Neural progenitor cell (in vitro differentiated cells): ENCODE measurements around the gene ZSWIM6. TPM values are rescaled to one million over a fixed set of nuclear protein-coding genes. Genes with fewer than 3 reads are reported as not detected.

Source experiments
- DNase-seq: peaks from one replicate; pipeline ENCODE4 v3.0.0-alpha.2; 2016; ENCODE audit warnings: low spot score
- H2AFZ ChIP-seq: fragments of 200-600 bp; sonication (generic); replicated peaks from 2 replicates; pipeline ENCODE4 v1.6.1; 2016; ENCODE audit warnings: antibody characterized with exemption
- H3F3A ChIP-seq: fragments of 200-600 bp; sonication (generic); 2 replicates; pipeline ENCODE4 v1.6.1; 2016; ENCODE audit warnings: antibody characterized with exemption, low read depth
- H3K27ac ChIP-seq: fragments of 200-600 bp; sonication (generic); 2 replicates; pipeline ENCODE4 v1.5.1; 2016; ENCODE audit warnings: mild to moderate bottlenecking
- H3K27me3 ChIP-seq: fragments of 200-600 bp; sonication (generic); 2 replicates; pipeline ENCODE4 v1.6.1; 2016; ENCODE audit warnings: mild to moderate bottlenecking, moderate library complexity
- H3K36me3 ChIP-seq: fragments of 200-600 bp; sonication (generic); 2 replicates; pipeline ENCODE4 v1.5.1; 2016
- H3K4me1 ChIP-seq: fragments of 200-600 bp; sonication (generic); 2 replicates; pipeline ENCODE4 v1.6.1; 2016; ENCODE audit warnings: mixed run types
- H3K4me2 ChIP-seq: fragments of 200-600 bp; sonication (generic); 2 replicates; pipeline ENCODE4 v1.6.1; 2016
- H3K4me3 ChIP-seq: fragments of 200-600 bp; sonication (generic); 2 replicates; pipeline ENCODE4 v1.5.1; 2016
- H3K79me2 ChIP-seq: fragments of 200-600 bp; sonication (generic); 2 replicates; pipeline ENCODE4 v1.6.1; 2016; ENCODE audit warnings: low read depth
- H3K9ac ChIP-seq: fragments of 200-600 bp; sonication (generic); 2 replicates; pipeline ENCODE4 v1.6.1; 2016
- H3K9me3 ChIP-seq: fragments of 200-600 bp; sonication (generic); 2 replicates; pipeline ENCODE4 v1.5.1; 2016; ENCODE audit warnings: low read depth
- H4K20me1 ChIP-seq: fragments of 200-600 bp; sonication (generic); 2 replicates; pipeline ENCODE4 v1.6.1; 2016; ENCODE audit warnings: low read depth
- H3K27ac Mint-ChIP-seq: 3 replicates; pipeline ENCODE4 v1.8.0; 2021; ENCODE audit warnings: mixed read lengths
- H3K27me3 Mint-ChIP-seq: 2 replicates; pipeline ENCODE4 v1.8.0; 2022; ENCODE audit warnings: low read depth, mild to moderate bottlenecking, inconsistent platforms, moderate library complexity, mixed read lengths; ENCODE audit not compliant: insufficient read depth
- H3K36me3 Mint-ChIP-seq: 3 replicates; pipeline ENCODE4 v1.8.0; 2021; ENCODE audit warnings: mixed read lengths
- H3K4me1 Mint-ChIP-seq: 3 replicates; pipeline ENCODE4 v1.8.0; 2021; ENCODE audit warnings: mixed read lengths
- H3K4me3 Mint-ChIP-seq: 3 replicates; pipeline ENCODE4 v1.8.0; 2021; ENCODE audit warnings: mild to moderate bottlenecking, moderate library complexity, mixed read lengths
- H3K9me3 Mint-ChIP-seq: 3 replicates; pipeline ENCODE4 v1.8.0; 2020; ENCODE audit warnings: mixed read lengths
- CTCF ChIP-seq: fragments of 200-600 bp; sonication (generic); IDR thresholded peaks from 2 replicates; pipeline ENCODE4 v1.5.1; 2017; ENCODE audit warnings: antibody characterized with exemption, mild to moderate bottlenecking
- EZH2 ChIP-seq: fragments of 200-600 bp; sonication (generic); IDR thresholded peaks from 2 replicates; pipeline ENCODE4 v1.6.1; 2017; ENCODE audit warnings: antibody characterized with exemption, mild to moderate bottlenecking, moderate library complexity
- EZH2phosphoT487 ChIP-seq: fragments of 200-600 bp; sonication (generic); IDR thresholded peaks from 2 replicates; pipeline ENCODE4 v1.6.1; 2017; ENCODE audit warnings: antibody characterized with exemption
- total RNA-seq: library from RNA; depleted of rRNA; stranded (reverse); fragments of >200 nt; gene quantifications from 2 replicates; pipeline ENCODE4 v1.2.3, GENCODE V29; 2015; ENCODE audit warnings: low replicate concordance

ZSWIM6 gene
- total RNA-seq, 1 donor from 2014 or later = 32.2 TPM

GRCh38 chr5:61350535-61350934 lies 18.5 kb downstream of the ZSWIM6 start:
- no peaks in the 10 kb centered on the region for H3K27me3 ChIP-seq
- H3K9ac ChIP-seq = no peak overlapping the region
- H3K4me3 Mint-ChIP-seq = no peak overlapping the region
- H3K4me3 ChIP-seq = no peak overlapping the region
- no peaks in the 10 kb centered on the region for H3K9me3 ChIP-seq
- H3K36me3 Mint-ChIP-seq = peaks cover 34% of the 10 kb centered on the region
- H3K27ac Mint-ChIP-seq = no peak overlapping the region
- no peaks in the 10 kb centered on the region for H3K27me3 Mint-ChIP-seq
- no peak overlapping the region for H3K4me2 ChIP-seq
- no peak for DNase-seq
- H3K4me1 Mint-ChIP-seq = peaks cover 5% of the 10 kb centered on the region
- peaks cover 31% of the 10 kb centered on the region for H3K9me3 Mint-ChIP-seq
- TF ChIP-seq EZH2phosphoT487 (no peak), CTCF (no peak), EZH2 (no peak)
- no peaks in the 10 kb centered on the region for H3F3A ChIP-seq
- H3K36me3 ChIP-seq = no peaks in the 10 kb centered on the region
- H2AFZ ChIP-seq = no peak overlapping the region
- H3K79me2 ChIP-seq = peaks cover 99% of the 10 kb centered on the region
- H3K4me1 ChIP-seq = peaks cover 4% of the 10 kb centered on the region
- peaks cover 89% of the 10 kb centered on the region for H4K20me1 ChIP-seq
- H3K27ac ChIP-seq = no peak overlapping the region

GRCh38 chr5:61351733-61352132 lies 19.7 kb downstream of the ZSWIM6 start:
- Histone ChIP-seq H3K27ac (no peak overlapping the region), H3K4me3 (no peak overlapping the region), H3F3A (no peaks in the 10 kb centered on the region), H3K4me1 (peaks cover 4% of the 10 kb centered on the region), H4K20me1 (peaks cover 77% of the 10 kb centered on the region), H3K27me3 (no peaks in the 10 kb centered on the region), H3K36me3 (no peaks in the 10 kb centered on the region), H3K79me2 (peaks cover 98% of the 10 kb centered on the region), H3K9me3 (no peaks in the 10 kb centered on the region), H2AFZ (no peak overlapping the region), H3K4me2 (no peak overlapping the region), H3K9ac (no peak overlapping the region)
- Mint-ChIP-seq H3K36me3 (peaks cover 29% of the 10 kb centered on the region), H3K27ac (no peak overlapping the region), H3K4me1 (peaks cover 5% of the 10 kb centered on the region), H3K9me3 (peaks cover 28% of the 10 kb centered on the region), H3K4me3 (no peak overlapping the region), H3K27me3 (no peaks in the 10 kb centered on the region)
- DNase-seq = no peak
- TF ChIP-seq EZH2 (no peak), EZH2phosphoT487 (no peak), CTCF (no peak)

GRCh38 chr5:61352180-61352579 lies 20.1 kb downstream of the ZSWIM6 start:
- H3K79me2 ChIP-seq = peaks cover 98% of the 10 kb centered on the region
- Mint-ChIP-seq H3K4me3 (no peak overlapping the region), H3K9me3 (peaks cover 29% of the 10 kb centered on the region), H3K36me3 (peaks cover 30% of the 10 kb centered on the region), H3K27ac (no peak overlapping the region), H3K4me1 (peaks cover 5% of the 10 kb centered on the region), H3K27me3 (no peaks in the 10 kb centered on the region)
- no peaks in the 10 kb centered on the region for H3K9me3 ChIP-seq
- H3K27me3 ChIP-seq = no peaks in the 10 kb centered on the region
- no peak overlapping the region for H3K27ac ChIP-seq
- H3K4me3 ChIP-seq = no peak overlapping the region
- DNase-seq = no peak
- peaks cover 75% of the 10 kb centered on the region for H4K20me1 ChIP-seq
- peaks cover 4% of the 10 kb centered on the region for H3K4me1 ChIP-seq
- H3K9ac ChIP-seq = no peak overlapping the region
- H3K4me2 ChIP-seq = no peak overlapping the region
- TF ChIP-seq EZH2 (no peak), EZH2phosphoT487 (no peak), CTCF (no peak)
- H3F3A ChIP-seq = no peaks in the 10 kb centered on the region
- no peak overlapping the region for H2AFZ ChIP-seq
- no peaks in the 10 kb centered on the region for H3K36me3 ChIP-seq
